22Rv1 (cell line): ENCODE measurements around the gene CDK5RAP1.
"Not testable (repeated sequence)": the region's sequence is repeated elsewhere in the genome, so short reads cannot be mapped to it uniquely, and the experiment has no call there.

Source experiments
- H3K27ac ChIP-seq: fragments of 450-650 bp; 2 replicates; pipeline ENCODE4 v1.5.1; 2017
- ZFX ChIP-seq: fragments of 450-650 bp; IDR thresholded peaks from 2 replicates; pipeline ENCODE4 v1.6.1; 2017; ENCODE audit warnings: antibody characterized with exemption, borderline replicate concordance
- TF ChIP-seq, protein P1 (sequence below): fragments of 450-650 bp; IDR thresholded peaks from 2 replicates; pipeline ENCODE4 v1.5.1; 2017; ENCODE audit warnings: mild to moderate bottlenecking

CDK5RAP1 gene

GRCh38 chr20:33442136-33443005 lies 41.1 kb upstream of the CDK5RAP1 start:
- no peak overlapping the region for H3K27ac ChIP-seq
- no peak for TF ChIP-seq ZFX
- TF ChIP-seq, protein P1, sequence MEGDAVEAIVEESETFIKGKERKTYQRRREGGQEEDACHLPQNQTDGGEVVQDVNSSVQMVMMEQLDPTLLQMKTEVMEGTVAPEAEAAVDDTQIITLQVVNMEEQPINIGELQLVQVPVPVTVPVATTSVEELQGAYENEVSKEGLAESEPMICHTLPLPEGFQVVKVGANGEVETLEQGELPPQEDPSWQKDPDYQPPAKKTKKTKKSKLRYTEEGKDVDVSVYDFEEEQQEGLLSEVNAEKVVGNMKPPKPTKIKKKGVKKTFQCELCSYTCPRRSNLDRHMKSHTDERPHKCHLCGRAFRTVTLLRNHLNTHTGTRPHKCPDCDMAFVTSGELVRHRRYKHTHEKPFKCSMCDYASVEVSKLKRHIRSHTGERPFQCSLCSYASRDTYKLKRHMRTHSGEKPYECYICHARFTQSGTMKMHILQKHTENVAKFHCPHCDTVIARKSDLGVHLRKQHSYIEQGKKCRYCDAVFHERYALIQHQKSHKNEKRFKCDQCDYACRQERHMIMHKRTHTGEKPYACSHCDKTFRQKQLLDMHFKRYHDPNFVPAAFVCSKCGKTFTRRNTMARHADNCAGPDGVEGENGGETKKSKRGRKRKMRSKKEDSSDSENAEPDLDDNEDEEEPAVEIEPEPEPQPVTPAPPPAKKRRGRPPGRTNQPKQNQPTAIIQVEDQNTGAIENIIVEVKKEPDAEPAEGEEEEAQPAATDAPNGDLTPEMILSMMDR = no peak

DNA sequence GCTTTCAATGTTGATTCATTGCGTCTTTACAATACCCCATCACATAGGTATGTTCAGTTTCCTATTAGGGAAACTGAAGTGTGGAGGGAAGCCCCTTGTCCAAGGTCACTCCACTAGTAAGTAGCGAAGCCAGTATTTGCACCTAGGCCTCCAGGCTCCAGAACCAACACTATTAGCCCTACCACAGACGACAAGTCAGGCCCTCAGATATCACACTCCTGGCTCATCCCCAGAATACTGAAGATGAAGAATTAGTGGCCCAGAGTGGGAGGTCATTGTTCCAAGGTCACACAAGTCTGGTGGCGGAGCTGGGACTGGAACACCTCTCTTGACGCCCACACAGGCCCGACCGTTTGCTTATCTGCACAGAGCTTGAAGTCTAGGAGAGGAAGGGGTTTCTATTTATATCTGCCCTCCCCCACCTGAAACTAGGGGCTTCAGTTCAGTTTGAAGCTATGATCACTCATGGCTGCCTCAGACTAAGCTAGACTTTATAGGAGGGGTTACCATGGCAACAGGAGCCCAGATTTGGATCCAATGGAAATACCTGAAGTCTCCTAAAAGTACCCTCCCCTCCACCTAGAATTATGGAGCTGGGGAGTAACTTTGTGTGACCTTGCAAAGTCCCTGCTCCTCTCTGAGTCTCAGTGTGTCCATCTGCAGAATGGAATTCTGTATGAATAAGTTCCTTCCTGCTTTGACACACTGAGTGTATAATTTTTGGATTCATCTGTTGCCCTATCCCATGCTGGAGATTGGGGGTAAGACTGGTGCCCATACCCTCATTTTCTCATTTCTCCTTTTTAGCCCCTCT lies 40.0 kb upstream of the CDK5RAP1 start:
- no peak for TF ChIP-seq ZFX
- TF ChIP-seq, protein P1 = no peak
- H3K27ac ChIP-seq = no peak overlapping the region

- H3K27ac ChIP-seq = not testable (repeated sequence)
These were observed 39.2 kb upstream of the CDK5RAP1 start for GRCh38 chr20:33440562-33440961.

GRCh38 chr20:33438481-33438880 lies 37.2 kb upstream of the CDK5RAP1 start:
- H3K27ac ChIP-seq = no peak overlapping the region
- no peak for TF ChIP-seq ZFX
- TF ChIP-seq, protein P1 = no peak

GRCh38 chr20:33437141-33437911 lies 36.0 kb upstream of the CDK5RAP1 start:
- TF ChIP-seq, protein P1 = no peak
- TF ChIP-seq ZFX = no peak
- H3K27ac ChIP-seq = no peak overlapping the region

- TF ChIP-seq, protein P1 = no peak
- TF ChIP-seq ZFX = no peak
- no peak overlapping the region for H3K27ac ChIP-seq
These were observed 33.1 kb upstream of the CDK5RAP1 start for GRCh38 chr20:33434434-33434833.

GRCh38 chr20:33433465-33434234 lies 32.3 kb upstream of the CDK5RAP1 start:
- no peak overlapping the region for H3K27ac ChIP-seq
- no peak for TF ChIP-seq ZFX
- TF ChIP-seq, protein P1 = no peak
